GM19463 (cell line): ENCODE data around the gene C4orf36.

Experiments used
- ATAC-seq: cut with Tn5 transposase; IDR thresholded peaks from one replicate; pipeline ENCODE4 v1.9.1; 2021; ENCODE audit warnings: mild to moderate bottlenecking, moderate library complexity; ENCODE audit not compliant: unreplicated experiment

The C4orf36 gene

DNA sequence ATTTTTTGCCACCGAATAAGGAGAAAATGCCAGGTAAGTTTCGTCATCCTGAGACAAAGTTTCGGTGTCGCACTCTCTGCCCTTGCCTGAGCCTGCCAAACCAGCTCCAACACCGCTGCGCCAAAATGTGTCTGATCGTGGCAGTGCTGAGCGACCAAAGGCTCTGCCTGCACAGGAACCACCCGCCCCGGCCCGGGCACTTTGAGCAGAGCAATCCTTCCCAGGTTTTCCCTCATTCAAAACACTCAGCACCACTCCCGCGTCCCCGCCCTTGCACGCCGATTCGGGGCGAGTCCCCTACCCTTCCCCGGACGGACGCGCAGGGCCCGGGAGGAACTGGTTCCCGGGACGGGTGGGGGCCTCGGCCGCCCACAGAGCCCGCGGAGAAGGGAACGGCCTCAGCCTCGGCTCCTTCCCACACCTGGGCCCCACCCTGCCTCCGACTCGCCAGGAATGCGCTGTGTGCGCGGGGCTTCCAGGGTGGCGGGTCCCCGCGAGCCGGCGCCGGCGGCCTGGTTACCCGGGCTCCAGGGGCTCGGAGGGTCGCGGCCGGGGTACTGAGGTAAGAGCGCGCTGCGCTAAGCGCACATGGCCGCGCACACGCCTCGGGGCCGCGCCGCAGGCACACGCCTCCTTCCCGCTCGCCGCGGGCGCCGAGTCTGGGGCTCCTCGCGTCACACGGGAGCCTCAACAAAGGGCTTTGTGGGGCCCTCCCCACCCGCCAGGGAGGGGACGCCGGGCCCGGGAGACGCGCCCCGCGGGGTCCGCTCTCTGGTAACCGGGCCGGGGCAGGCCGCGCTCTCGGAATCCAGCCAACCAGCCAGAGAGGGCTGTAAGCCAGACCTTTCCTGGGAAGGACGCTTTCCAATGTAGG lies at the start of gene C4orf36:
Gene C4orf36 (minus strand): TSS at position 661 of the 874 bp plus-strand sequence. CDS start 902 bp downstream, outside the sequence.
- ATAC-seq: peak; percentile 69

- ATAC-seq: no peak
Observed at GRCh38 chr4:86940920-86941460, 48.8 kb upstream of the C4orf36 start.

- ATAC-seq: peak; percentile 44
Observed at GRCh38 chr4:86939729-86940575, 47.7 kb upstream of the C4orf36 start.

DNA sequence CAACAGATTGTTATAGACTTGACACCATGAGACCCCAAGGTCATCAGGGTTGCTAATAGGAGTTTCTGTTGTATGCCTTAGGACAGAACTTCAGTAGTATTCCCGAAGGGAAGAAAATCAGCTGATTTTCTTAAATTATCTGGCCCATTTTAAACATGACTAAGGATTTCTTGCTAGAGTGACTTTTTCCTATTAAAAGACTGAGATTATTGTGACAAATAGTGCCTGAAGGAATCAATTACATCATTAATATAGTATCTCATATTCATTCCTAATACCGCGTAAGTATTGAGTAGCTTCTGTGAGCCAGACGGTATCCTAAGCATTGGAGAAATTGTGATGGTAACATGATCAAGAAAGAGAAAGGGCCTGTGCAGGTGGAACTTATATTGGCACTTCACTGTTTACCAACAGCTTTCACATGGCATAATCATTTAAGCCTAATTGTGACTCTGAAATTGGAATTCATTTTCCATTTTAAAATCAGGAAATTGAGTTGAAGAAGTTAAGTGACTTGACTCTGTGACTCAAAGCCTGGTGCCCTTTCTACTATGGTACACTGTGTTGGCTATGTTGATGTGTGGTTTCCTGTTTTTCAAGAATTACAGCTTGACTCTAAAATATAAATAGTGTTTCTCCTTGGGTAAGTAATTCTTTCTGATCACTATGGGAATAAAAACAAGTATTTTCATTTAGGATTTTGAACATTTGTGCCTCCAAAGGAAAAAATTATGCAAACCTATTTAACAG lies 46.7 kb upstream of the C4orf36 start:
- no peak for ATAC-seq

DNA sequence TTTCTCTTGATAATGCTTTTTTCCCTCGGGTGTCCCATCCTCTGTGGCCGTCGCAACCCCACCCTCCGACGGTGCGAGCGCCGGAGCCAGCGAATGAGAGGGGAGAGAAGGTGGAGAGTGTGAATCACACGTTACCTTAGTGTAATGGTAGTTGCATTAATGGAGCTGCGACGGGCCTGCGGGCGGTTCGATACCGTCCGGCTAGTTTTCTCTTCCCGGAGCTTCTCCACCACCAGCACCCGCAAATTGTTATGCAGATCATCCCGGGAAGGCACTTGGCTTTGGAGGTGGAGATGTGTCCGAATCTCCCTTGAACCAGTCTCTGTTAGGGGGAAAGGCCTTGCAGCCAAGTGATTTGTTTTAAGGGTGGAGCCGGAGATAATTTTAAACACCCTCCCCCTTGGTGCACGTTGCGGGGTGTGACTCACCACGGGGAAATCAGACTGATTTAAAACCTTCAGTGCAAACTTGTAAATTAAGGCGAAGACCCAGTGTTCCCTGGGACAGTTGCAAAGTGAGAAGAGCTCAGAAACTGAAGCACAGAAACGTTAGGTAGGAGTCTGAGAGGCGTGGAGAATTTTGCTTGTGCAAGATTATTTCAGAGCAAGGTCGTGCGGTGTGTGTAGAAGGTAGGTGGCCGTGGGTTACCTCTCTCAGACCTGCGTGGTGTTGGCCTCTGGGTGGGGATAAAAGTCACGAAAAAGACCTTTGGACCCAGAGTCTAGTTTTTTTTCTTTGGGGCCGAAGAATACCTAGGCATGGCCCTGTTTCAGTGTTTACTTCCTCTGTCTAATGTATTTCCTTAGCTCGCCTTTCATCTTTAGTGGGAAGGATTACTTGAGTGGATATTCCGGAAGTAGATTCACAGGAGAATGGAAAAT lies 43.9 kb upstream of the C4orf36 start:
- peak; percentile 25 for ATAC-seq

GRCh38 chr4:86935566-86935852 lies 43.3 kb upstream of the C4orf36 start:
- no peak for ATAC-seq

DNA sequence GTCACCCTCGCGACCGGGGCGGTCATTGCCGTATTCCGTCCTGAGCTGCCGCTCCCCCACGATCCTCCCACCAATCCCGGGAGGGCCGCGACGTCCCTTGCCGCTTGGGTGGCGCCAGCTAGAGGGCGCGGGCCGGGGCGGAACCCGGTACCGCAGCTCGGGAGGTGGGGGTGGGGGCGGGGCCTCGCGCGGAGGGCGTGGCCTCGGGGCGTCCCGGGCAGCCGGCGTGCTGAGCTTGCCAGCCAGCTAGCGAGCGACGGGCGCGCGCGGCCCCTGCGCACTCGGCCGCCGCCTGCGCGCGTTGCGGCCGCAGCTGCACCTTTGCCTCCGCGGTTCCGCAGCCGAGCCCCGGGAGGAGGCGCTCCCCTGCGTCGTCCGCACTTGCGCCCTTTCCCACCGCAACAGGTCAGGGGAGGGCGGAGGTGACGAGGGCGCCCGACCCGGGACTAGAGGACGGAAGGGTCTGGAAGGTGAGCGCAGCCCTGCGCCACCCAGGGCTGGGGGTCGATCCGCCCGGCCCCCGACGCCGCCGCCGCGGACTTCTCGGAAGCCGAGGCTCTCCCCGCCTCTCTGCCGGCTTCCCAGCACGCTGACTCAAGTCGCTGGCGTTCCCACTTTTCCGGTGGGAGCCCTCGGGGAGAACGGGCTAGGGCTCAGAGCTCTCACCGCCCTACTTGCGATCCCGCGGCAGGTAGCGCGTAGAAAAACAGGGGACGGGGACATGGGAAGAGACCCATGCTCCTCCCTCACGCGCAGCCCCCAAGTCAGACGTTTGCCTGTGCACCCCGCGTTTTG lies 42.7 kb upstream of the C4orf36 start, which contains the start of gene AFF1:
Gene AFF1 (plus strand): TSS at position 241 of the 795 bp plus-strand sequence. CDS start 13,523 bp downstream, outside the sequence.
- peak; percentile 50 for ATAC-seq

GRCh38 chr4:86934147-86934770 lies 42.0 kb upstream of the C4orf36 start:
- no peak for ATAC-seq

- ATAC-seq: peak; percentile 31
Observed at GRCh38 chr4:86928400-86929255, 36.4 kb upstream of the C4orf36 start.

- peak; percentile 58 for ATAC-seq
Observed at GRCh38 chr4:86927843-86928395, 35.7 kb upstream of the C4orf36 start.

- ATAC-seq: no peak
Observed at GRCh38 chr4:86926435-86927086, 34.3 kb upstream of the C4orf36 start.

- ATAC-seq: no peak
Observed at GRCh38 chr4:86924811-86925210, 32.6 kb upstream of the C4orf36 start.

DNA sequence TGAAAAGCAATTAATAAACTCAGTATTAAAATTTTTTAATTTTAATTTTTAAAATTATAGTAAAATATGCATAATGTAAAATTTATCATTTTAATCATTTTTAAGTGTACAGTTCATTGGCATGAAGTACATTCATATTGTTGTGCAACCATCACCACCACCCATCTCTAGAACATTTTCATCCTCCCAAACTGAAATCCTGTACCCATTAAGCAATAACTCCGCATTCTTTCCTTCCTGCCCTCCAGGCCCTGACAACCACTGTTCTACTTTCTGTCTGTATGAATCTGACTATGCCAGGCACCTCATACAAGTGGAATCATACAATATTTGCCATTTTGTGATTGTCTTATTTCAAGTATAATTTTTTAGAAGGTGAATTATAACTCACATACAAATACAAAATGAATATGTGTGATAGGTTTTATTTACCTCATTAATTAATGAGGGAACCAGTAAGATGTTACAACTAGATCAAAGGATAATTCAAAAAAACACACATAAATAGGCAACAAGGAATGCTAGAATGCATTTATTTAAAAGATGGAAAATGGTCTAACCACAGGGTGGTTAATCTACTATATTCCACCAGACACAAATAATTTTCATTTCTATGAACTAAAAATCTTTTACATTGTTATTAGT lies 29.5 kb upstream of the C4orf36 start:
- no peak for ATAC-seq

GRCh38 chr4:86919561-86920223 lies 27.5 kb upstream of the C4orf36 start:
- ATAC-seq: no peak

DNA sequence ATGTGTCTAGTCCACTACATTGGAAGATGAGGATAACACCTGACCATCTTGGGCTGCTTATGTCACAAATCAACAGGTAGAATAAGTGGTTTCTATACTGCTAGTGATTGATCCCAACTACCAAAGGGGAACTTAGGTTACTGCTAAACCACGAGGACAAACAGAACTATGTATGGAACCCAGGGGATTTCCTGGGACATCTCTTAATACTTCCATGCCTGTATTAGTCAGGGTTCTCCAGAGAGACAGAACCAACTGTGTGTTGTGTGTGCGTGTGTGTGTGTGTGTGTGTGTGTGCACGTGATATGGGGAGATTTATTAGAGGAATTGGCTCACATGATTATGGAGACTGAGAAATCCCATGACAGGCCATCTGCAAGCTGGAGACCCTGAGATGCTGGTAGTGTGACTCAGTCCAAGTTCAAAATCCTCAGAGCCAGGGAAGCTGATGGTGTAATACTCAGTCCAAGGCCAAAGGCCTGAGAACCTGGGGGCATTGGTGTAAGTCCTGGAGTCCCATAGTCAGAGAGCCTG lies 26.4 kb upstream of the C4orf36 start:
- no peak for ATAC-seq
